Liver (tissue), 9 donors: ENCODE measurements around the gene ZNF792. TPM values are rescaled to one million over a fixed set of nuclear protein-coding genes. Genes with fewer than 3 reads are reported as not detected.

Source experiments
- DNase-seq: peaks from one replicate; pipeline ENCODE4 v3.0.0-alpha.2; 2017; ENCODE audit warnings: low spot score
- H3K27ac ChIP-seq, 2 donors: one replicate each; pipeline ENCODE4 v1.7.0; 2013; ENCODE audit warnings: inconsistent platforms in 2 of 2, low read length in 2 of 2, control low read depth in 1 of 2, low read depth in 1 of 2, mild to moderate bottlenecking in 1 of 2
- H3K27me3 ChIP-seq, 4 donors: one replicate each; pipeline versions ENCODE4 v1.6.1 to v1.7.0; 2013; ENCODE audit warnings: low read length in 3 of 4, inconsistent platforms in 1 of 4, mild to moderate bottlenecking in 1 of 4, moderate library complexity in 1 of 4; ENCODE audit not compliant: control insufficient read depth in 4 of 4, insufficient read depth in 4 of 4
- H3K36me3 ChIP-seq, 4 donors: one replicate each; pipeline versions ENCODE4 v1.6.1 to v1.7.0; 2013; ENCODE audit warnings: low read length in 3 of 4, mild to moderate bottlenecking in 3 of 4, low read depth in 1 of 4, moderate library complexity in 1 of 4; ENCODE audit not compliant: control insufficient read depth in 4 of 4, insufficient read depth in 3 of 4
- H3K4me1 ChIP-seq, 4 donors: one replicate each; pipeline versions ENCODE4 v1.6.1 to v1.7.0; 2013; ENCODE audit warnings: low read length in 3 of 4, mild to moderate bottlenecking in 3 of 4, moderate library complexity in 1 of 4; ENCODE audit not compliant: control insufficient read depth in 4 of 4, insufficient read depth in 4 of 4
- H3K4me3 ChIP-seq, 3 donors: one replicate each; pipeline versions ENCODE4 v1.6.1 to v1.7.0; 2013; ENCODE audit warnings: low read length in 3 of 3, control low read depth in 1 of 3, low read depth in 1 of 3, mild to moderate bottlenecking in 1 of 3
- H3K9ac ChIP-seq, 2 donors: one replicate each; pipeline ENCODE4 v1.7.0; 2013; ENCODE audit warnings: low read length in 2 of 2, mild to moderate bottlenecking in 2 of 2, moderate library complexity in 2 of 2, control low read depth in 1 of 2, low read depth in 1 of 2
- H3K9me3 ChIP-seq, 4 donors: one replicate each; pipeline versions ENCODE4 v1.6.1 to v1.7.0; 2013; ENCODE audit warnings: low read length in 3 of 4; ENCODE audit not compliant: control insufficient read depth in 4 of 4
- CTCF ChIP-seq: fragments of 150-350 bp; IDR thresholded peaks from 2 replicates; pipeline ENCODE4 v1.5.1; 2017; ENCODE audit warnings: improper control_type of control experiment, low read depth, low read length; ENCODE audit not compliant: missing input control
- FOXA1 ChIP-seq: IDR thresholded peaks from 2 replicates; pipeline ENCODE4 v1.6.1; 2016; ENCODE audit warnings: antibody characterized with exemption
- FOXA2 ChIP-seq: IDR thresholded peaks from 2 replicates; pipeline ENCODE4 v1.6.1; 2016; ENCODE audit warnings: antibody characterized with exemption
- GABPA ChIP-seq, 2 donors: IDR thresholded peaks in 1 of 2; conservative IDR thresholded peaks in 1 of 2; 2 replicates each; pipeline ENCODE4 v1.6.1; 2016; ENCODE audit warnings: antibody characterized with exemption in 2 of 2, mild to moderate bottlenecking in 1 of 2, moderate library complexity in 1 of 2
- HNF4A ChIP-seq, 2 donors: conservative IDR thresholded peaks; 2 replicates each; pipeline ENCODE4 v1.6.1; 2016; ENCODE audit warnings: antibody characterized with exemption in 2 of 2, mild to moderate bottlenecking in 2 of 2
- HNF4G ChIP-seq: IDR thresholded peaks from 2 replicates; pipeline ENCODE4 v1.6.1; 2016; ENCODE audit warnings: antibody characterized with exemption
- JUND ChIP-seq, 2 donors: IDR thresholded peaks; 2 replicates each; pipeline ENCODE4 v1.6.1; 2016; ENCODE audit warnings: antibody characterized with exemption in 2 of 2
- NR2F2 ChIP-seq: IDR thresholded peaks from 2 replicates; pipeline ENCODE4 v1.6.1; 2016; ENCODE audit warnings: antibody characterized with exemption
- RAD21 ChIP-seq, 2 donors: IDR thresholded peaks; 2 replicates each; pipeline ENCODE4 v1.6.1; 2016; ENCODE audit warnings: antibody characterized with exemption in 2 of 2, mild to moderate bottlenecking in 2 of 2
- RXRA ChIP-seq, 2 donors: IDR thresholded peaks; 2 replicates each; pipeline ENCODE4 v1.6.1; 2017 to 2018; ENCODE audit warnings: antibody characterized with exemption in 2 of 2, mild to moderate bottlenecking in 1 of 2
- SP1 ChIP-seq: IDR thresholded peaks from 2 replicates; pipeline ENCODE4 v1.6.1; 2018; ENCODE audit warnings: antibody characterized with exemption, mild to moderate bottlenecking
- TAF1 ChIP-seq: conservative IDR thresholded peaks from 2 replicates; pipeline ENCODE4 v1.6.1; 2016; ENCODE audit warnings: antibody characterized with exemption, mild to moderate bottlenecking
- YY1 ChIP-seq: IDR thresholded peaks from 2 replicates; pipeline ENCODE4 v1.6.1; 2016; ENCODE audit warnings: antibody characterized with exemption, mild to moderate bottlenecking
- WGBS: extraction: QIAGEN DNeasy Blood & Tissue Kit; methylation state at CpG from one replicate; pipeline ENCODE4 v1.1.7; 2013; 5-methylcytosine and 5-hydroxymethylcytosine counted together
- polyA plus RNA-seq, 2 donors: library from polyadenylated mRNA; stranded (reverse) in 1 of 2; unstranded in 1 of 2; fragments of 200-250 nt in 1 of 2; fragments of >200 nt in 1 of 2; fragmentation: Nextera tagmentation in 1 of 2; extraction: Ambion mirVana in 1 of 2; gene quantifications; one replicate each; pipeline versions ENCODE4 v1.2.1 to v1.2.3, GENCODE V29; 2013 to 2015
- total RNA-seq, 2 donors: library from RNA; depleted of rRNA; stranded (reverse); fragments of >200 nt; gene quantifications; one replicate each; pipeline ENCODE4 v1.2.3, GENCODE V29; 2014
- TF ChIP-seq, protein P1 (sequence below): IDR thresholded peaks from 2 replicates; pipeline ENCODE4 v1.6.1; 2016; ENCODE audit warnings: antibody characterized with exemption
- TF ChIP-seq, protein P2 (sequence below): IDR thresholded peaks from 2 replicates; pipeline ENCODE4 v1.6.1; 2016; ENCODE audit warnings: antibody characterized with exemption
- TF ChIP-seq, protein P3 (sequence below): IDR thresholded peaks from 2 replicates; pipeline ENCODE4 v1.6.1; 2016; ENCODE audit warnings: antibody characterized with exemption, mild to moderate bottlenecking
- donor health status: healthy.
- donor health status: healthy.
- donor health status: healthy.
- donor health status: healthy.
- donor health status: healthy.

Gene ZNF792
- total and polyA plus RNA-seq, 4 donors = 0.65 to 4.9 (median 3.1) TPM

- H3K9me3 ChIP-seq = peaks cover 28 to 67% (median 46%) of the 10 kb centered on the region in 4 donors
- no peak for DNase-seq
- H3K36me3 ChIP-seq = peaks cover 3 to 42% (median 27%) of the 10 kb centered on the region in 4 donors
Measured at GRCh38 chr19:34943861-34944573, 20.0 kb downstream of the ZNF792 start.

GRCh38 chr19:34938886-34939285 lies 25.1 kb downstream of the ZNF792 start:
- TF ChIP-seq GABPA (IDR thresholded peaks at IDR 0.05 in 1 of 2, conservative IDR thresholded peaks at IDR 0.05 in 1 of 2) (no peak), CTCF (no peak), HNF4G (no peak), HNF4A (conservative IDR thresholded peaks at IDR 0.05) (no peak), RXRA (IDR thresholded peaks at IDR 0.05) (no peak), NR2F2 (no peak), FOXA1 (no peak)
- TF ChIP-seq, protein P1, sequence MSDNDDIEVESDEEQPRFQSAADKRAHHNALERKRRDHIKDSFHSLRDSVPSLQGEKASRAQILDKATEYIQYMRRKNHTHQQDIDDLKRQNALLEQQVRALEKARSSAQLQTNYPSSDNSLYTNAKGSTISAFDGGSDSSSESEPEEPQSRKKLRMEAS = no peak
- peak overlapping the region in 1 of 3 donors; percentile 46 for H3K4me3 ChIP-seq
- peaks cover 9 to 61% (median 43%) of the 10 kb centered on the region in 4 donors for H3K36me3 ChIP-seq
- 87% methylated on average over 10 of the region's 10 CpGs for WGBS
- peaks cover 20 to 58% (median 28%) of the 10 kb centered on the region in 4 donors for H3K9me3 ChIP-seq
- no peaks in the 10 kb centered on the region for H3K4me1 ChIP-seq
- H3K27me3 ChIP-seq = no peaks in the 10 kb centered on the region
- no peak overlapping the region for H3K9ac ChIP-seq
- no peak for DNase-seq
- H3K27ac ChIP-seq = no peak overlapping the region

More at GRCh38 chr19:34943861-34944573, 20.0 kb downstream of the ZNF792 start:
- H3K4me1 ChIP-seq = no peaks in the 10 kb centered on the region
- no peak overlapping the region for H3K27ac ChIP-seq
- WGBS = 98% methylated on average over 13 of the region's 13 CpGs
- no peaks in the 10 kb centered on the region for H3K27me3 ChIP-seq
- peak overlapping the region in 2 of 3 donors; percentile 21 to 56 for H3K4me3 ChIP-seq
- TF ChIP-seq FOXA2 (no peak), YY1 (no peak), TAF1 (no peak), FOXA1 (no peak), HNF4A (conservative IDR thresholded peaks at IDR 0.05) (no peak), JUND (IDR thresholded peaks at IDR 0.05) (no peak), RAD21 (IDR thresholded peaks at IDR 0.05) (no peak), GABPA (IDR thresholded peaks at IDR 0.05 in 1 of 2, conservative IDR thresholded peaks at IDR 0.05 in 1 of 2) (no peak), SP1 (no peak)
- TF ChIP-seq, protein P2, sequence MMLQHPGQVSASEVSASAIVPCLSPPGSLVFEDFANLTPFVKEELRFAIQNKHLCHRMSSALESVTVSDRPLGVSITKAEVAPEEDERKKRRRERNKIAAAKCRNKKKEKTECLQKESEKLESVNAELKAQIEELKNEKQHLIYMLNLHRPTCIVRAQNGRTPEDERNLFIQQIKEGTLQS = no peak
- TF ChIP-seq, protein P3, sequence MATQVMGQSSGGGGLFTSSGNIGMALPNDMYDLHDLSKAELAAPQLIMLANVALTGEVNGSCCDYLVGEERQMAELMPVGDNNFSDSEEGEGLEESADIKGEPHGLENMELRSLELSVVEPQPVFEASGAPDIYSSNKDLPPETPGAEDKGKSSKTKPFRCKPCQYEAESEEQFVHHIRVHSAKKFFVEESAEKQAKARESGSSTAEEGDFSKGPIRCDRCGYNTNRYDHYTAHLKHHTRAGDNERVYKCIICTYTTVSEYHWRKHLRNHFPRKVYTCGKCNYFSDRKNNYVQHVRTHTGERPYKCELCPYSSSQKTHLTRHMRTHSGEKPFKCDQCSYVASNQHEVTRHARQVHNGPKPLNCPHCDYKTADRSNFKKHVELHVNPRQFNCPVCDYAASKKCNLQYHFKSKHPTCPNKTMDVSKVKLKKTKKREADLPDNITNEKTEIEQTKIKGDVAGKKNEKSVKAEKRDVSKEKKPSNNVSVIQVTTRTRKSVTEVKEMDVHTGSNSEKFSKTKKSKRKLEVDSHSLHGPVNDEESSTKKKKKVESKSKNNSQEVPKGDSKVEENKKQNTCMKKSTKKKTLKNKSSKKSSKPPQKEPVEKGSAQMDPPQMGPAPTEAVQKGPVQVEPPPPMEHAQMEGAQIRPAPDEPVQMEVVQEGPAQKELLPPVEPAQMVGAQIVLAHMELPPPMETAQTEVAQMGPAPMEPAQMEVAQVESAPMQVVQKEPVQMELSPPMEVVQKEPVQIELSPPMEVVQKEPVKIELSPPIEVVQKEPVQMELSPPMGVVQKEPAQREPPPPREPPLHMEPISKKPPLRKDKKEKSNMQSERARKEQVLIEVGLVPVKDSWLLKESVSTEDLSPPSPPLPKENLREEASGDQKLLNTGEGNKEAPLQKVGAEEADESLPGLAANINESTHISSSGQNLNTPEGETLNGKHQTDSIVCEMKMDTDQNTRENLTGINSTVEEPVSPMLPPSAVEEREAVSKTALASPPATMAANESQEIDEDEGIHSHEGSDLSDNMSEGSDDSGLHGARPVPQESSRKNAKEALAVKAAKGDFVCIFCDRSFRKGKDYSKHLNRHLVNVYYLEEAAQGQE = no peak
- TF ChIP-seq, protein P1 = no peak
- no peak overlapping the region for H3K9ac ChIP-seq
